IMR-90 (cell line): ENCODE results near the gene NHSL2.

Experiments
- BHLHE40 ChIP-seq: fragments of 150-350 bp; IDR thresholded peaks from 2 replicates; pipeline ENCODE4 v1.6.1; 2016; ENCODE audit warnings: mild to moderate bottlenecking, low read depth, low read length
- CTCF ChIP-seq: conservative IDR thresholded peaks from 2 replicates; pipeline ENCODE4 v1.5.1; 2012; ENCODE audit warnings: mild to moderate bottlenecking, low read depth, low read length, improper control_type of control experiment
- FOS ChIP-seq: fragments of 150-350 bp; IDR thresholded peaks from 2 replicates; pipeline ENCODE4 v1.6.1; 2016; ENCODE audit warnings: low read depth, low read length
- MAFK ChIP-seq: IDR thresholded peaks from 2 replicates; pipeline ENCODE4 v1.6.1; 2012; ENCODE audit warnings: low read depth, low read length, improper control_type of control experiment
- MAZ ChIP-seq: IDR thresholded peaks from 2 replicates; pipeline ENCODE4 v1.6.1; 2012; ENCODE audit warnings: low read depth, mild to moderate bottlenecking, low read length, improper control_type of control experiment, moderate library complexity, borderline replicate concordance
- MXI1 ChIP-seq: IDR thresholded peaks from 2 replicates; pipeline ENCODE4 v1.6.1; 2012; ENCODE audit warnings: low read depth, mild to moderate bottlenecking, low read length, moderate library complexity, borderline replicate concordance
- POLR2A ChIP-seq: IDR thresholded peaks from 2 replicates; pipeline ENCODE4 v1.6.1; 2012; ENCODE audit warnings: mild to moderate bottlenecking, low read depth, low read length
- RAD21 ChIP-seq: IDR thresholded peaks from 2 replicates; pipeline ENCODE4 v1.6.1; 2012; ENCODE audit warnings: low read length, improper control_type of control experiment
- RCOR1 ChIP-seq: IDR thresholded peaks from 2 replicates; pipeline ENCODE4 v1.6.1; 2012; ENCODE audit warnings: mild to moderate bottlenecking, low read length, improper control_type of control experiment; ENCODE audit not compliant: insufficient replicate concordance
- SMC3 ChIP-seq: fragments of 150-350 bp; IDR thresholded peaks from 2 replicates; pipeline ENCODE4 v1.6.1; 2016; ENCODE audit warnings: low read depth, mild to moderate bottlenecking, antibody characterized with exemption, low read length, moderate library complexity
- USF2 ChIP-seq: fragments of 150-350 bp; IDR thresholded peaks from 2 replicates; pipeline ENCODE4 v1.6.1; 2017; ENCODE audit warnings: mild to moderate bottlenecking, antibody characterized with exemption, low read length, low read depth

DNA sequence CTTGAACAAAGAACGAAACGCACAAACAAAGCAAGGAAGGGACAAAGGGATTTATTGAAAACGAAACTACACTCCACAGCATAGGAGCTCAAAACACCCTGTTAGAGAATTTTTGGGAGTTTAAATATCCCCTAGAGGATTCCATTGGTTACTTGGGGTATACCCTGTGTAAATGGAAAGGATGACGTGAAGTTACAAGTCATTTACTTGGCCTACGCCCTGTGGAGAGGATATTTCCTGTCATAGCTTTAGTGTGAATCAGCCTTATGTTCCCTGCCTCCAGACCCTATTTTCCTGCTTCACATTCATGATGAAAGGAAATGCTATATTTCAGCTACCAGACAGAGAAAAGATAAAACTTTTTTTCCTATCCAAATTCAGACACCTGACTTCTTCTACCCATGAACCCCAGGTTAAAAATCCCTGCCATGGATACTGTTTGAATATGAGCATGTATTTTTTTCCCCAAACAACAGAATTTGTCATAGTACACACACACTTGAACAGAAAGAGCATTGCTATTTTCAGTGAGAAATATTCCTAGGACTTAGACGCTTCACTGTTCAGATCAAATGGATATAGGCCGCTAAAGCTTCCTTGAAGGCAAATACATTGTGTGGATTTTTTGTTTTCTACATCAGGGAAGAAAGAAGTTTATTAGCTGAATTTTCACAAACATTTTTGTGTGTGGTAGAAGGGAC is 291.3 kb downstream of the NHSL2 start:
- TF ChIP-seq CTCF: no peak
- no peak for TF ChIP-seq MAFK
- no peak for TF ChIP-seq POLR2A
- TF ChIP-seq BHLHE40: no peak
- no peak for TF ChIP-seq USF2
- TF ChIP-seq RAD21: no peak
- no peak for TF ChIP-seq FOS
- TF ChIP-seq SMC3: no peak
- TF ChIP-seq MXI1: no peak
- no peak for TF ChIP-seq RCOR1
- no peak for TF ChIP-seq MAZ
